Ureter (tissue), 1 donor: Measurements from ENCODE around the gene ELMO1. TPM values are rescaled to one million over a fixed set of nuclear protein-coding genes. Genes with fewer than 3 reads are reported as not detected.

Experiments
- DNase-seq: peaks from one replicate; pipeline ENCODE4 v3.0.0-alpha.2; 2020; ENCODE audit warnings: low spot score
- total RNA-seq: library from RNA; stranded (reverse); gene quantifications from one replicate; pipeline ENCODE4 v1.2.4, GENCODE V29; 2023
- donor health status: DM: yes; HTN: yes; CAD: no.

ELMO1 gene
- total RNA-seq, 1 donor from 2014 or later: 51.9 TPM

DNA sequence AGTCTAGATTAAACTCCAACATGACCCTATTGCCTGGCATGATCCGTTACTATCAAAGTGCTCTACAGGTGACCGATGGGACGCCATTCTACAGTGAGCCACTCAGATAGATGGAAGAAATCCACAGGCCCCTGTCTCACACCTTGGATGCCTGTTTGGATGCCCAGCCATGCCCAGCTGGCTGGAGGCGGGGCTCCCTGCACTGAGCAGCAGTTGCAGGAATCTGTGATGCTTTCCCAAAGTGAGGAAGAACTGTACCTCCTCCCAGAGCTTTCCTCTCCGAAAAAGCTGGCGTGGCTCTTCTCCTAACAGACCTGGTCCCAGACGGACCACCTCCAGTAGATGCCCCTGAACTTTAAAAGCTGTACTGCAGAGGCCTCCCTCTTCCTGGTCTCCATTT is 253.3 kb downstream of the ELMO1 start:
- DNase-seq: no peak

DNA sequence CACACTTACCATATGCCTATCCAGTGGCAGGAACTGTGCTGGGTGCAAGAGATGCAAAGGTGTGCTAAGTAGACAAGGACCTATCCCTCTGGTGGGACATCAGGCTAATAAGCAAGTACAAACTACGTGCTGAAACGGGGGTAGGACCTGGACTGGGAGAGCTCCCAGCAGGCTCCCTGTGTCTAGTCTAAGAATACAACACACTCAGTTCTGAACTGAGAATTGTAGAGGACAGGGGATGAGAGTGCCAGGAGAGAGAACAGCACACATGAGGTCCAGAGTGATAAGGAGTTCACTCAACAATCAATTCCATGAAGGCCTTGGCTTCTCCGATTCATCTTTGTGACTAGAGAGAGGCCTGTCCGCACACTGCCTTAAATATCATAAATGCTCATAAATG is 253.7 kb downstream of the ELMO1 start:
- no peak for DNase-seq

DNA sequence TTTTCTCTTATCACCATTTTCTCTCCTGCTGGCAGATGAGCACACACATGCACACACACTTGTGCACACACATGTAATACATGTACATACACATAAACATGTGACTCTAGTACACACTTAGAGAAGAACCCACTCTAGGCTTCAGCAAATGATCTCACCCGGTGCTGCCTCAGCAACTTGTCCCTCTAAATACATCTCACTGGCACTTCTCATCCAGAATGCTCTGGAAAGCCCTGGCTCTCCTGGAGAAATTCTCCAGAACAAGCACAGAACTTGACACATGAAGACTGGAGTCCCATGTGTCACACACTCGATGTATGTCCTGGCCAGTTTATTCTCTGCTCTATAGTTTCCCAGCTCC is 254.9 kb downstream of the ELMO1 start:
- no peak for DNase-seq

DNA sequence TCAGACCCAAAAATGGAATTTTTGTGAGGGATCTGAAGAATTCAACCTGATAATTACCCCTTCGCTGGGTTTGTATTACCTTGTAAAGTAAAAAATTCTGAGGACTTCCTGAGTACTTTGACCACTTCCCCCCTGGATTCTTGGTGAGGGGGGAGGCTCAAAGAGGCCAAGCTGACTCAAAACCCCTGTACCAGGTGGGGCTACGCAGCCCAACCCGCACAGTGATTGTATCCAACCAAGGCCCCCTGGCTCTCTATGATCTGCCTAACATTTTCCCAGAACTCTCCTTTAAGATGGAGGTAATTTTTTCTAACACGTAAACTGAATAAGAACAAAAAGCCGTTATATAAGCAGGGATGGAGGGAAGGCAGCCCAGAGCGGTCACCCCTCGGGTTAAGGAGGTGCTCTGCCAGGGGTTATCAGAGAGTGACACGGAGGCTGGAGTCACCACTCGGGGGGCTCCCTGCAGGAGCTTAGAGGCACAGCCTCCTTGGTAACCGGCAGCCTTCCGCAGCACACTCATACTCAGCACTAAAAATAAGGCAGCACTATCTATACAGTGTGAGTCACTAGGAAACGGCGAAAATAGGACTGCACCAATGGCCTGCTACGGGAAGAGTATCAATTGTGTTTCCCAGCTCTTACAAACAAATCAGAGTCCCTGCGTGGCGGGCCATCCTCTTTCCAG is 255.4 kb downstream of the ELMO1 start:
- no peak for DNase-seq

DNA sequence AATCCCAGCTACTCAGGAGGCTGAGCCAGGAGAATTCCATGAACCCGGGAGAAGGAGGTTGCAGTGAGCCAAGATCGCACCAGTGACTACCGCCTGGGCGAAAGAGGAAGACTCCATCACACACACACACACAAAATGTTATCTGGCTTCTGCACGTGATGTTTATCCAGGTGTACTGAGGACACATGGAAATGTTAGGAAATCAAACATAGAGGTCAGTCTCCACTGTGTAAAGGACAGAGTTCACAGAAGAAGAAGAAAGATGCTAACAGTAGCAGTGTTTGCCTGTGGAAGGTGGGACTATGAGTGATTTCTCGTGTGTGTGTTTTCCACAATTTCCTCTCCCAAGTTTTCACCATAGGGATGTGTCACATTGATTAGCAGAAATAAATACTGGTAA is 256.9 kb downstream of the ELMO1 start:
- no peak for DNase-seq

DNA sequence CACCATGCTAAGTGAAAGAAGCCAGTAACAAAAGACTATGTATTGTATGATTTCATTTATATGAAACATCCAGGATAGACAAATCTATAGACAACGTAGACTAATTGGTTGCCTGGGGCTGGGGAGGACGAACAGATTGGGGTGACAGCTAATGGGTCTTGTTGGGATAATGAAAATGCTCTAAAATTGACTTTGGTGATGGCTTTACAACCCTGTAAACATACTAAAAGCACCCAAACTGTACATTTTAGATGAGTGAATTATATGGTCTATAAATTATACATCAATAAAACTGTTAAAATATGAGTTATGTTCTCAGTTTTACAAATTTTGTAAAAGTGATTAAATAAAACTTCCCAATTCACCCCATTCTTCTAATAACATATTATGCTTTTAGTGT is 261.5 kb downstream of the ELMO1 start:
- DNase-seq: no peak

DNA sequence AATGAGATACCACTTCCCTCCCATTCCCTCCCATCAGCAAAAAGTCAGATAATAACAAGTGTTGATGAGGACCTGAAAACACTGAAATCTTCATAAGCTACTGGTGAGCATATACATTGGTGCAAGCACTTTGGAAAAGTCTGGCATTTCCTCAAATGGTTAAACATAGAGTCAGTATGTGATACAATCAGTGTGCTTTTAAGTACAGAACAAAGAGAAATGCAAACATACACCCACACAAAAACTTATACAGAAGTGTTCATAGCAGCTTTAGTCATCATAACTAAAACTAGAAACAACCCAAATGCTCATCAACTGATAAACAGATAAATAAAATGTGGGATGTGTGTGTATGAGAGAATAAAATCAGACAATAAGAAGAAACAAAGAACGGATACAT is 261.9 kb downstream of the ELMO1 start:
- DNase-seq: no peak

DNA sequence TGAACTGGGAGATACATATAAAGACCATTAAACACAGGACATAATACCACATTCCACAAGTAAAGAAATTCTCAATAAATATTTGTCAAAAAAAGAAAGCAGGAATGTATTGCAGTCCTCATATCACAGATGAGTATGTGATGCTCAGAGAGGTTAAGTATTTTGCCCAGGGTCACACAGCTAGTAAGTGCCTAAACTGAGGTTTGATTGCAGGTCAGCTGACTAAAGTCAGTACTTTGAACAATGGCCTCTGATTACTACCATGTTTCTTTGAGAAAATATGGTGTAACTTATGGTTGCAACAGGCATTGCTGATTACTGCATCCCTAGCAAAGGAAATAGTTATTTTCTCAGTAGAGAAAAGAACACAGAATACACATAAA is 267.1 kb downstream of the ELMO1 start:
- DNase-seq: no peak

DNA sequence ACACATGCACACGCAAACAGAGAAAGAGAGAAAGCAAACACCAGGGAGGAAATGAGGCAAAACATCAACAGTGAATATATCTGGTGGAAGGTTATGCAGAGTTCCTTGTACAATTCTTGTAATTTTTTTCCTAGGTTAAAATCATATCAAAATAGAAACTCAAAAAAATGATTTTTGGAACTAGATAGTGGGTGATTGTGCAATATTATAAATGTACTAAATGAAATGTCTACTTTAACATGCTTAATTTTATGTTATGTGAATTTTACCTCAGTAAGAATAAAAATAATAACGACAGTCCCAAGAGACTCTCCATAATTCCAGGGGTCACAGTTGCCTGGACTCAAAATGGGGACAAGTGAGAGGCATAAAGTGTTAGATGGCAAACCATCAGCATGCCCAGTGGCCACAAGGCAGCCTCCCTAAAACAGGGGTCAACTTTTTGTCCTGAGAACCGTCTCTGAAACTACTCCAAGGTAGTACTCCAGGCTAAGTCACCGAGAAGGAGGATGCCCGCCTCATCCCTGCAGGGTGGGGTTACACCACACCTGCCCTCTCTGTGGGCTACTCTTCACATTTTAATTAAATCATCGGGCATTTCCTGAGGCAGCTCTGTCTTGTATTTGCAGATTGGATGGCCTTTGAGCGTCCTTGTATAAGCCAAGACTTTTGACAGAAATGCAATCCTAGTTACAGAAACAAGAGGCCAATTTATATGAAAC is 267.7 kb downstream of the ELMO1 start:
- DNase-seq: no peak

DNA sequence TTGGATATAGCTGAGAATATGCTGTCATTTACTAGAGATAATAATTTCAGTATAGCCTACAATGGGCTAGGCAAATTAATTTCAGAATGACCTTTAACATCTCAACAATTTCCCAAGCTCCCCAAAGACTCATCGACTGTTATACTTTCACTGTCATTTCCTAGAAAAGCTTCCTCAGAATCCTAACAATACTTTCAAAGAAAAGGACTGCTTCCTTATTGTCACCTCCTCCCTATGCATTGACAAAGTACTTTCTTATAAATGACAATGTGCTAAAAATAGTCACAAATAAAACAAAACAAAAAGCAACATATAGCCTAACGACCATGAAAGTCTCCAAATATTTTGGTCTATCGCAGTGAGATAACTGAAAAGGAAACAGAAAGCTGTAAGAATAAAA is 272.6 kb downstream of the ELMO1 start:
- DNase-seq: no peak

DNA sequence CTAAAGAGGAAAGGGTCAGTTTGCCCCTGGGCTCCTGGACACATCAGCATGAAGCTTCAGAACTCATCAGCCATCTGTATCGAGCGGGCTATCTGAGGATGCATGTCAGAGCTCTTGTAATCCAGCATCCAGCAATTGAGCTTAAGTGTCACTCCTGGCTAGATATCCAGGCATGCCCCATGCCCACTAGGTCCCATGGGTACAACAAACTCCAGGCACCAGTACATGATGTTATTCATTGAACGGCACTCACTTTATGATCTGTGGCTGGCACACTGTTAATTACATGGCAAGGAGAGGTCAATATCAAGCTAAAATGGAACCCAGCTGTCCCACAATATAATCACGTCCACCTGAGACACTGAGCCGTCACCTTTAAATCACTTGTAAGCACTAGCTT is 274.2 kb downstream of the ELMO1 start:
- no peak for DNase-seq

DNA sequence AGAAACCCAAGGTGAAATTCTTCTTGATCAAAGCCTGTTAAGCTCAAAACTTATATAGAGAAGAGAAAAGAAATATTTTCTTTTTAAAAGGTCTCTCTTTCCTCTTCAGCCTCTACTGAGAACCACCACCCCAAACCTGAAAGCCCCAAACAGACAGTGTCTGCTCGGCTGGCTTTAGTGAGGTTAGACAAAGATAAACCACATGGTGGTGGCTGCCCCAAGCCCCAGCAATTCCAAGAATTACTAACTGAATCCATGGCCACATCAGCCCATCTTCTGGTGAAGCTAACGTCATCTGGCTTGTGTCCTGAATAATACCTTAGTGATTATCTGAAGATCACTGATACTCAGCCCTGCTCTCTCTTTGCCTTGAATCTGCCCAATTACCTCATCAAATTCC is 275.0 kb downstream of the ELMO1 start:
- DNase-seq: no peak

DNA sequence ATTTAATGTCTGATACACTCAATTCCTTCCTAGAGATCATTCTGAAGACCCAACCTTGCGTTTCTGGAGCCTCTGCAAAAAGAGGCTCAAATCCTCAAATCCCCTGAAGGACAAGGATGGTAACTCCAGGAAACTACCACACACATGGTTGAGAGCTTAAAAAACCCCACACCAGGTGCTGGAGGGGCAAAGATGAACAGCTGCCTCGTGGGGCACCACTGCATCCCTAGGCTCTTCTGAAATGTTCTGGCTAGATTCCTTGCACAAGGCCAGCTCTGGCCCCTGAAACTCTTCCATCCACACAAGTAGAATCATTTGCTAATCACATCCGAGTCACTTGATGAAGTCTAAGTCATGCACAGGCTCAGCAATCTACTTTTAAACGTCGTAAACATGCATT is 286.6 kb downstream of the ELMO1 start:
- DNase-seq: no peak

DNA sequence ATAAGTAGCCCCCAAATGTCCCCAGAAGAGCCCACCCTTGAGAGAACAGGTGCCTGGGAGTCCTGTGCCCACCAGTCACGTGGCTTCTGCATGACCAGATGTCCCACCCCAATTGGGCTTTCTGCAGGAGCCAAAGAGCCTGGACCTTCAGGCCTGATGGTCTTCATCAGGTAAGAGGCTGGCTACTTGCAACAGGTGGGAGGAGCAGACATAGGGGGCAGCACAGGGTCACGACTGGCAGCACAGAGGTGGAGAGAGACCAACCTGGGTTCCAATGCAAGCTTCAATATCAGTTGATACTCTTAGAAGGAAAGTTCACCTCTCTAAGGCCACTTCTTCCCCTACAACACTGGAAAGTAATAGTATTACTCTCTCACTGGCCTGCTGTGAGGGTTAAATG is 288.0 kb downstream of the ELMO1 start:
- DNase-seq: no peak

DNA sequence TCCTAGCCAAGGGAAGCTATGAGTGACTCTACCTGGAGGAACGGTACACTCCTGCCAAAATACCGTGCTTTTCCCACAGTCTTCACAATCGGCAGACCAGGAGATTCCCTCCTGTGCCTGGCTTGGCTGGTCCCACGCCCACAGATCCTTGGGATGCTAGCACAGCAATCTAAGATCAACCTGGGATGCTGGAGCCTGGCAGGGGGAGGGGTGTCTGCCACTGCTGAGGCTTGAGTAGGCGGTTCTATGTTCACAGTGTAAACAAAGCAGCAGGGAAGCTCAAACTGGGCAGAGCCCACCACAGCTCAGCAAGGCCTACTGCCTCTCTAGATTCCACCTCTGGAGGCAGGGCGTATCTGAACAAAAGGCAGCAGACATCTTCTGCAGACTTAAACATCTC is 295.3 kb downstream of the ELMO1 start:
- no peak for DNase-seq

DNA sequence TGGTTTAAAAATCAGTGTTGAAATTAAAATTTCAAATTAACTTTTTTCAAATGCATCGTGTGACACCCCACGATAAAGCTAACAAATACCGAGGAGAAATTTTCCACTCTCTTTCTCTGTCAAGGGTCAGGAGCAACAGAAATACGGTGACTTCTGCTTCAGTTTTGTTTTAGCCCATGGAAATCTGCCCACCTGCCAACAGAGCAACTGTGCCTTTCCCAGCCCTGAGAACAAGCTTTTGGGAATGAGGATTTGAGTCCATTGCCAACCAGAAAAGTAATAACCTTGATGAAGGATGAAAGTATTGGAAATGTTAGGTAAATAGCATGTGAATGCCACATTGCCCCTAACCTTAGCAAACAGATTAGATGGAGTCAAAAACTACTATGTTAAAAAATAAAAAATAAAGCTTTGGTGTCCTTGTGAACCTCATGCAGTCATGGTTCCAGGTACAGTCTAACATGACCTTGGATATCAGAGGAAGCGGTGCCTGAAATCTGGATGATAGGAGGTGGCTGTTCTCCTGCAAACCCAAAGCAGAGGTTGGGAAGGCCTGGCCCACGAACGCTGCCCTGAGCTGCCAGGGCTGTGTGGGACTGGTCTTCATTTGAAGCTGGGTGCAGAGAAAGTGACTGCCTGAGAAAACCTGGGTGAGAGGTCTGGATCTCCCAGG is 296.8 kb downstream of the ELMO1 start:
- no peak for DNase-seq

DNA sequence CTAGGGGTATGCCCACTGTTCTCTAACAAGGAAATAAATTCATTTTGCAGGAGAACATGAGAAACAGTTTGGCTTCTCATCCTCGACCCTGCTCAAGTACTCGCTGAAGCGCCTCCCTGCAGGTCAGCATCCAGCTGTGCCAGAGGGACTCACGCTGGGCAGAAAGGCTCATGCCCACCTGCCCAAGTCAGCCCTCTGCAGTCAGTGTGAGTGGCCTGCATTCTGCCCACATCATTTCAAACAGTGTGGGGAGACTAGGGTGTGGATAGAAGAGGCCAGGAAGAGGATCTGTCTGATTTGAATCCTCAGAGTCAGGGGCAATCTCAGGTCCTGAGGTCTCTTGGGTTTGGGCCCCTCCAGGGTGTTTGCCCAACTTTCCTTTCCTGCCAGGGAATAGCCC is 297.8 kb downstream of the ELMO1 start:
- no peak for DNase-seq

DNA sequence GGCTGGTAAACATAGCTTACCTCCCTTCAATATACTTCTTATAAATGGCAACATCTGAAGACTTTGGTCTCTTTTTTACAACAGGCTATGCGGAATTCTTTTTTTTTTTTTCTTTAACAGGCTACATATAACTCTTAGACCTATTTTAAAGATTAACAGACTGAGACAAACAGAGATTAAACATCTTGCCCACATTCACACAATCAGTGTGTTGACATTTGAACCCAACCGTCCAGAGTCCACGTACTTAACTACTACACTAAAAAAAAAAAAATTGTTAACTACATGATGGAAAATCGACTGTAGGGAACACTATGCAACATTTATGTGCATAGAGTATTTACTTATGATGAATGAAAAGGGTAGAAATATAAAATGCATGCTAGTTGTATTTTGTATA is 298.5 kb downstream of the ELMO1 start:
- no peak for DNase-seq

DNA sequence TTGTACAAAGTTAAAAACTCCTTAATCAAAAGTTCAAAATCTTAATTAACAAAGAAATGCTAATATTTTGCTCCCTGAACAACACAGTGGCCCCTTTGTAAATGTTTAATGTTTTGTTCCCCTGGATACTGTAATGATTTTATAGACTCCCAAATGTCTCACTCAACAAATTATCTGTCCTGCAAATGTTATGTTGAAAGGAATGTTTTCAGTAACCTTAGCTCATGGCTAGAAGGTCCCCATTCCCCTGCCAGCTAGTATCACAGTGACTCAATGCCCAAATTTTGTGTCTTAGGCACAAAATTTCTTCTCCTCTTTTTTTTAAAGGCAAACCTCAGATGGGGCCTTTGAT is 298.9 kb downstream of the ELMO1 start:
- DNase-seq: no peak

DNA sequence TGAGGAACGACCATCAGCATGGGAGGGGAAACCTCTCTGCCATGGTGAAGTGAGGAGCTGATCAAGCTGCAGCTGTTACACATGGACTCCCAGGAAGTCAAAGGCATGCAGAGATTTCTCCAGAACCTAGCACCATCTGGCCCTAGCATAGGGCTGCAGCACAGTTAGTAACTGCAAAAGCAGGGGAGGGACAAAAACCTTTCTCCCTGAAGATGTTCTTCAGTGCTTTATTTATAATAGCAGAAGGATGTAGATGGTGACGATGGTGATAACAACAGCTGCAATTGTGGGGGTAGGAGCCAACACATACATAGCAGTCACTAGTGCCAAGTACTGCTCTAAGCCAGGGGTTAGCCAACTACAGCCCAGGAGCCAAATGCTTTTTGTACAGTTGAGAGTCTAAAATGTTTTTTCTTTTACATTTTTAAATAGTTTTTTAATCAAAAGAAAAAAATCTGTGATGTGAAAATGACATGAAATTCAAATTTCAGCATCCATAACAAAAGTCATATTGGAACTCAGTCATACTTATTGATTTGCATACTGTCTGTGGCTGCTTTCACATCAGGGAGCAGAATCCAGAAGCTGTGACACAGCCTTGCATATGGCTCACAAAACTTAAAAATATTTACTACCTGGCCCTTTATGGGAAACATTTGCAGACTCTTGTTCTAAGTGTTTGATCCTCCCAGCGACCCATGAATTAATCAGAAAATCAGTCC is 299.5 kb downstream of the ELMO1 start:
- DNase-seq: no peak

DNA sequence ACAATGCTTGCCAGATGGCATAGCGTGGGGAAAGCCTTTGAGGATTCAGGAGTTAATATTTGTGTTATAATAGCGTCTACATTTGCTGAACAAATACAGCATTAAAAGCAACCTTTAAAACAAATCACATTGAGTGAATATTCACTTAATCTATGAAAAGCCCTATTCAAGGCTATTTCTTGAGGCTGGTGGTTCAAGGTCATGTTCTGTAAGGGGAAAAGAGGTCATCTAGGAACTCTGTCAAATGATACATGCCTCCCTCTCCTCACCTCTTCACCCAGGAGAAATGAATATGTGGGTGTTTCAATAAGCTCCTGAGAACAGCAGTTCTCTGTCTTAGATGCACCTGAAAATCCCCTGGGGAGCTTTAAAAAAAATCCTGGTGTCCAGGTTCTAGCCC is 303.0 kb downstream of the ELMO1 start:
- DNase-seq: no peak

DNA sequence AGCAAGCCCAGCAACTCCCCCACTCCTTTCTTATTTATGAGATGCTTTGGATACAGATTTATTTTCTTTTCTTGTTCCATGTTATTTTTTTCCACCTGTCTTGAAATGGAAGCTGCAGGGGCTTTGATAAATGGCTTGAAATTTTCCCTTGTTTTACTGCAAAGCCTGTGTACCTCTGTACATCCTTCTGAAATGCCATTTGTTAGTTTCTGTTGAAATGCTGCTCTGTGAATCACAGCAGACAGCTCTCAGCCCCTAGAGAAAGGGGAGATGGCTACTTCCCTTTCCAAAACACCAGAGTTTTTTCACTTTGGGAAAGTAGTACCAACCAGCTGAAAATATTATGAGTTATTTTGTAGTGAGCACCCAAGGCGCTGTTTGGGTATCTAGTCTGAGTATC is 304.2 kb downstream of the ELMO1 start:
- DNase-seq: no peak

DNA sequence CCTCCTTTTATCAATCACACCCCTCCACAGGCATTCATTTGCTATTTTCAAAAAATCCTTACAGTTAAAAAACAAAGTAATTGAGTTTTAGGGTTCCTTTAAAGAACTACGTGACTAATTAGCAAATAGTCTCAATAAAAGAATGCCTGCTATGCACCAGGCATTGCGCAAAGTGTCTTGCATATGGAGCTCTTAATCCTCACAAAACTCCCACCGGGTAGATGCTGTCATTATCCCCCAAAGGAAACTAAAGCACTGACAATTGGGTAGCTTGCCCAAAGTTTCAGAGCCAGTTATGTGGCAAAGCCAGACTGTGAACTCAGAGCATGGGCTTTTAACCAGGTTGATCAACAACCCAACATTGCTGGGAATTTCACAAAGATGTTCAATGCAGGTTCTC is 305.7 kb downstream of the ELMO1 start:
- DNase-seq: no peak
